Endometrial microvascular endothelial cells (primary cell): ENCODE data around the gene CCDC57. TPM values are rescaled to one million over a fixed set of nuclear protein-coding genes. Genes with fewer than 3 reads are reported as not detected.

Source experiments
- in situ Hi-C: cut with HindIII; loops from 2 replicates; pipeline ENCODE4 v1.10.0; 2017; ENCODE audit warnings: low sequenced_read_pairs, low pct_unique_long_range_greater_than_20kb; ENCODE audit errors: inconsistent ontology term
- total RNA-seq: library from RNA; depleted of rRNA; stranded (reverse); fragments of >200 nt; gene quantifications from one replicate; pipeline ENCODE4 v1.2.3, GENCODE V29; 2015; ENCODE audit errors: inconsistent ontology term

CCDC57 gene
- total RNA-seq, 1 donor from 2014 or later = 3.1 TPM

GRCh38 chr17:82247182-82247823 lies 34.7 kb upstream of the CCDC57 start:
- in situ Hi-C loops = no loop called here

- in situ Hi-C loops = no loop called here
Measured at GRCh38 chr17:82246365-82247181, 33.9 kb upstream of the CCDC57 start.

- in situ Hi-C loops = no loop called here
Measured at GRCh38 chr17:82246040-82246364, 33.4 kb upstream of the CCDC57 start.

GRCh38 chr17:82245134-82246039 lies 32.7 kb upstream of the CCDC57 start:
- in situ Hi-C loops = no loop called here

GRCh38 chr17:82244413-82245133 lies 31.9 kb upstream of the CCDC57 start:
- in situ Hi-C loops = no loop called here

GRCh38 chr17:82243648-82244412 lies 31.2 kb upstream of the CCDC57 start:
- in situ Hi-C loops = no loop called here

- in situ Hi-C loops = no loop called here
Measured at GRCh38 chr17:82242977-82243647, 30.5 kb upstream of the CCDC57 start.

- in situ Hi-C loops = no loop called here
Measured at GRCh38 chr17:82242698-82242976, 30.0 kb upstream of the CCDC57 start.

- in situ Hi-C loops = no loop called here
Measured at GRCh38 chr17:82241926-82242697, 29.5 kb upstream of the CCDC57 start.

- in situ Hi-C loops = no loop called here
Measured at GRCh38 chr17:82241183-82241925, 28.7 kb upstream of the CCDC57 start.

- in situ Hi-C loops = no loop called here
Measured at GRCh38 chr17:82240506-82241182, 28.0 kb upstream of the CCDC57 start.

- in situ Hi-C loops = no loop called here
Measured at GRCh38 chr17:82239926-82240505, 27.4 kb upstream of the CCDC57 start.

GRCh38 chr17:82239401-82239925 lies 26.8 kb upstream of the CCDC57 start:
- in situ Hi-C loops = no loop called here

- in situ Hi-C loops = no loop called here
Measured at GRCh38 chr17:82238472-82239201, 26.0 kb upstream of the CCDC57 start.
